HCT116 (cell line): ENCODE results near the gene FAM210B. TPM values are rescaled to one million over a fixed set of nuclear protein-coding genes. Genes with fewer than 3 reads are reported as not detected.

Experiments used
- ATAC-seq: fragments of 200-7000 bp; cut with Tn5 transposase; 2 replicates; pipeline ENCODE4 v1.9.1; 2020; ENCODE audit warnings: mild to moderate bottlenecking, moderate library complexity
- BruUV-seq: library from RNA; stranded (reverse); fragments of 400-500 nt; replicated peaks from 2 replicates; lab custom pipeline; 2021; lab: Mats Ljungman, UMichigan
- CTCF ChIA-PET: fragments of 300-600 bp; sonication (Branson Sonifier 250); formaldehyde crosslinking; loops from one replicate; lab custom pipeline; 2021; ENCODE audit warnings: antibody characterized with exemption; lab: Charles Lee
- POLR2A ChIA-PET: fragments of 300-600, 350-600 bp; sonication (Branson Sonifier 250); formaldehyde crosslinking; loops from one replicate; lab custom pipeline; 2021; ENCODE audit warnings: antibody characterized with exemption; lab: Charles Lee
- RAD21 ChIA-PET, 2 experiments: fragments of 300-600 bp; sonication (Branson Sonifier 250); formaldehyde crosslinking; loops; one replicate each; lab custom pipeline; 2023; ENCODE audit warnings: low total read pairs in 2 of 2; ENCODE audit not compliant: uncharacterized antibody in 2 of 2, unreplicated experiment in 2 of 2, low non-redundant PET in 1 of 2; lab: Charles Lee
- DNase-seq: peaks from one replicate; pipeline ENCODE4 v3.0.0-alpha.2; 2010; ENCODE audit warnings: low read depth, low spot score
- H2AFZ ChIP-seq: fragments of 200-600 bp; shearing (Covaris generic), sonication (generic); 2 replicates; pipeline ENCODE4 v1.6.1; 2017; ENCODE audit warnings: low read depth, mixed run types, mixed read lengths, antibody characterized with exemption, low read length; ENCODE audit not compliant: poor library complexity, severe bottlenecking
- H3K27ac ChIP-seq: 2 replicates; pipeline ENCODE4 v1.5.1; 2012; ENCODE audit warnings: low read depth, low read length
- H3K27me3 ChIP-seq: fragments of 200-600 bp; sonication (generic); 2 replicates; pipeline ENCODE4 v1.6.1; 2016; ENCODE audit warnings: mixed run types, low read length, mixed read lengths; ENCODE audit not compliant: insufficient read depth
- H3K36me3 ChIP-seq, 2 experiments: fragments of 200-500 bp in 1 of 2; fragments of 200-600 bp in 1 of 2; sonication (Bioruptor generic) in 1 of 2; sonication (generic) in 1 of 2; 2 replicates each; pipeline versions ENCODE4 v1.5.1 to v1.6.1; 2014 to 2016; ENCODE audit warnings: low read length in 2 of 2, inconsistent platforms in 1 of 2, mixed read lengths in 1 of 2, mixed run types in 1 of 2; ENCODE audit not compliant: insufficient read depth in 2 of 2, control insufficient read depth in 1 of 2
- H3K4me1 ChIP-seq, 2 experiments: fragments of 200-600 bp in 1 of 2; sonication (generic) in 1 of 2; 2 replicates each; pipeline versions ENCODE4 v1.5.1 to v1.6.1; 2012 to 2017; ENCODE audit warnings: low read length in 2 of 2, inconsistent platforms in 1 of 2, mild to moderate bottlenecking in 1 of 2, mixed read lengths in 1 of 2, mixed run types in 1 of 2, moderate library complexity in 1 of 2; ENCODE audit not compliant: insufficient read depth in 2 of 2, control insufficient read depth in 1 of 2
- H3K4me2 ChIP-seq: fragments of 200-600 bp; sonication (generic); 2 replicates; pipeline ENCODE4 v1.6.1; 2017; ENCODE audit warnings: mixed run types, low read length, mixed read lengths
- H3K4me3 ChIP-seq, 2 experiments: fragments of 200-600 bp in 1 of 2; sonication (generic) in 1 of 2; replicated peaks in 1 of 2; 2 replicates each; pipeline ENCODE4 v1.5.1; 2011 to 2016; ENCODE audit warnings: low read length in 2 of 2, control low read depth in 1 of 2, low read depth in 1 of 2, mild to moderate bottlenecking in 1 of 2, mixed read lengths in 1 of 2, mixed run types in 1 of 2
- H3K79me2 ChIP-seq: fragments of 200-600 bp; sonication (generic); 2 replicates; pipeline ENCODE4 v1.6.1; 2017; ENCODE audit warnings: mild to moderate bottlenecking, mixed run types, low read length, moderate library complexity, mixed read lengths; ENCODE audit not compliant: insufficient read depth
- H3K9ac ChIP-seq: fragments of 200-600 bp; sonication (generic); 2 replicates; pipeline ENCODE4 v1.6.1; 2016; ENCODE audit warnings: low read length, mixed read lengths
- H3K9me2 ChIP-seq: fragments of 200-600 bp; sonication (generic), shearing (Covaris generic); 2 replicates; pipeline ENCODE4 v1.6.1; 2017; ENCODE audit warnings: mixed run types, mild to moderate bottlenecking, moderate library complexity; ENCODE audit not compliant: insufficient read depth
- H3K9me3 ChIP-seq, 2 experiments: fragments of 200-500 bp in 1 of 2; fragments of 200-600 bp in 1 of 2; sonication (Bioruptor generic) in 1 of 2; sonication (generic) in 1 of 2; 2 replicates each; pipeline ENCODE4 v1.6.1; 2014 to 2017; ENCODE audit warnings: low read length in 2 of 2, mixed read lengths in 2 of 2, inconsistent platforms in 1 of 2, low read depth in 1 of 2, mild to moderate bottlenecking in 1 of 2, mixed run types in 1 of 2, moderate library complexity in 1 of 2; ENCODE audit not compliant: control insufficient read depth in 1 of 2, insufficient read depth in 1 of 2
- H4K20me1 ChIP-seq: fragments of 200-600 bp; sonication (generic), shearing (Covaris generic); 2 replicates; pipeline ENCODE4 v1.6.1; 2017; ENCODE audit warnings: mixed run types, mild to moderate bottlenecking, moderate library complexity; ENCODE audit not compliant: insufficient read depth
- CBX3 ChIP-seq: IDR thresholded peaks from 2 replicates; pipeline ENCODE4 v1.6.1; 2012; ENCODE audit warnings: low read depth
- CEBPB ChIP-seq: IDR thresholded peaks from 2 replicates; pipeline ENCODE4 v1.6.1; 2012; ENCODE audit warnings: low read depth
- EGR1 ChIP-seq: IDR thresholded peaks from 2 replicates; pipeline ENCODE4 v1.6.1; 2012; ENCODE audit warnings: low read depth
- EZH2 ChIP-seq: fragments of 200-600 bp; sonication (generic); IDR thresholded peaks from 2 replicates; pipeline ENCODE4 v1.6.1; 2017; ENCODE audit warnings: antibody characterized with exemption, mixed run types
- FOSL1 ChIP-seq: IDR thresholded peaks from 2 replicates; pipeline ENCODE4 v1.6.1; 2012; ENCODE audit warnings: low read depth
- JUND ChIP-seq: IDR thresholded peaks from 2 replicates; pipeline ENCODE4 v1.6.1; 2012
- POLR2A ChIP-seq: IDR thresholded peaks from 2 replicates; pipeline ENCODE4 v1.7.0; 2011; ENCODE audit warnings: borderline replicate concordance; ENCODE audit not compliant: insufficient read depth, insufficient read length; ENCODE audit errors: extremely low read depth
- RAD21 ChIP-seq: IDR thresholded peaks from 2 replicates; pipeline ENCODE4 v1.6.1; 2012; ENCODE audit warnings: low read depth, mild to moderate bottlenecking
- SIN3A ChIP-seq: IDR thresholded peaks from 2 replicates; pipeline ENCODE4 v1.6.1; 2012; ENCODE audit warnings: low read depth
- SP1 ChIP-seq: IDR thresholded peaks from 2 replicates; pipeline ENCODE4 v1.6.1; 2012; ENCODE audit warnings: low read depth
- SRF ChIP-seq: IDR thresholded peaks from 2 replicates; pipeline ENCODE4 v1.6.1; 2012; ENCODE audit warnings: low read depth
- TCF7L2 ChIP-seq: IDR thresholded peaks from 2 replicates; pipeline ENCODE4 v1.7.0; 2011; ENCODE audit warnings: borderline replicate concordance, inconsistent platforms; ENCODE audit not compliant: insufficient read depth, insufficient read length; ENCODE audit errors: extremely low read depth
- YY1 ChIP-seq: IDR thresholded peaks from 2 replicates; pipeline ENCODE4 v1.6.1; 2011; ENCODE audit warnings: low read length, low read depth, moderate library complexity, mild to moderate bottlenecking; ENCODE audit not compliant: insufficient replicate concordance; ENCODE audit errors: extremely low read depth
- ZNF274 ChIP-seq: fragments of 200-500 bp; sonication (Bioruptor generic); IDR thresholded peaks from 2 replicates; pipeline ENCODE4 v1.6.1; 2014; ENCODE audit warnings: mild to moderate bottlenecking, low read depth, low read length, inconsistent platforms
- intact Hi-C: fragments of 100-400 bp; cut with micrococcal nuclease; formaldehyde crosslinking; loops from 2 replicates; pipeline ENCODE4 v1.10.0; 2022
- total RNA-seq: library from RNA; stranded (reverse); gene quantifications from one replicate; pipeline ENCODE4 v1.2.1, GENCODE V29; 2021; ENCODE audit not compliant: unreplicated experiment
- TF ChIP-seq, protein P1 (sequence below), 3 experiments: fragments of 200-600 bp in 1 of 3; sonication (generic) in 1 of 3; IDR thresholded peaks in 2 of 3; conservative IDR thresholded peaks in 1 of 3; 2 replicates each; pipeline ENCODE4 v1.5.1; 2012 to 2017; ENCODE audit warnings: low read depth in 2 of 3, low read length in 2 of 3, antibody characterized with exemption in 1 of 3, borderline replicate concordance in 1 of 3, control low read depth in 1 of 3, mild to moderate bottlenecking in 1 of 3, mixed read lengths in 1 of 3, mixed run types in 1 of 3, moderate library complexity in 1 of 3; ENCODE audit not compliant: insufficient read depth in 1 of 3
- TF ChIP-seq, protein P2 (sequence below): IDR thresholded peaks from 2 replicates; pipeline ENCODE4 v1.6.1; 2012
- TF ChIP-seq, protein P3 (sequence below): IDR thresholded peaks from 2 replicates; pipeline ENCODE4 v1.6.1; 2012; ENCODE audit warnings: low read depth

FAM210B gene
- total RNA-seq, 1 experiment from 2014 or later = 12.0 TPM

DNA sequence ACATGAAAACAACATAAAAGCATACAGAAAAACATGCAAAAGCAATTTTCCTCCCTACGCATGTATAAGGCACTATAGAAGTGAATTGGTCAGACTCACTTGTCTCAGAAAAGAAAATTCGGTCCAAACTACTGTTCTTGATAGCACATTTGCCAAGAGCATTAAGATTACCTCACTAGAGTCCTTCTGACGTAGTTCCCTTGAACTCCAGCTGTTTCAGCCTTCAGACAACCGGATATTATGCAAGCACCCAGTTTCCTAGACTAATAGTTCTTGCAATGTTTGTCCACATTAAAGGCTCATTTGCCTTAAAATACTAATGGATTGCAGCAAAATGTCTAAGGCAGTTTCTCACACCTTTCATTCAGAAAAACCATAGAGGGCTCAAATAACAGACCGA lies 50.7 kb downstream of the FAM210B start:
- CTCF ChIA-PET = no interaction called here
- Histone ChIP-seq H3K79me2 (peaks cover 16% of the 10 kb centered on the region), H3K27me3 (no peaks in the 10 kb centered on the region), H4K20me1 (no peaks in the 10 kb centered on the region), H3K9me3 (no peaks in the 10 kb centered on the region), H3K36me3 (peaks cover 17 to 29% of the 10 kb centered on the region in 2 experiments), H3K9ac (no peak overlapping the region), H3K27ac (no peak overlapping the region), H3K4me3 (no peak overlapping the region), H2AFZ (no peak overlapping the region), H3K4me2 (no peak overlapping the region), H3K4me1 (no peaks in the 10 kb centered on the region), H3K9me2 (no peaks in the 10 kb centered on the region)
- POLR2A ChIA-PET = no interaction called here
- TF ChIP-seq POLR2A = no peak
- TF ChIP-seq EZH2 = no peak
- TF ChIP-seq JUND = no peak
- TF ChIP-seq EGR1 = no peak
- no peak for TF ChIP-seq FOSL1
- TF ChIP-seq TCF7L2 = no peak
- ATAC-seq (no peak), DNase-seq (no peak)
- BruUV-seq = no TSS peak
- RAD21 ChIA-PET = no interaction called here
- intact Hi-C loops = no loop called here

GRCh38 chr20:56409956-56410355 lies 51.2 kb downstream of the FAM210B start:
- ChIA-PET POLR2A (no interaction called here), RAD21 (no interaction called here), CTCF (no interaction called here)
- BruUV-seq = no TSS peak
- TF ChIP-seq FOSL1 = no peak
- TF ChIP-seq, protein P1, sequence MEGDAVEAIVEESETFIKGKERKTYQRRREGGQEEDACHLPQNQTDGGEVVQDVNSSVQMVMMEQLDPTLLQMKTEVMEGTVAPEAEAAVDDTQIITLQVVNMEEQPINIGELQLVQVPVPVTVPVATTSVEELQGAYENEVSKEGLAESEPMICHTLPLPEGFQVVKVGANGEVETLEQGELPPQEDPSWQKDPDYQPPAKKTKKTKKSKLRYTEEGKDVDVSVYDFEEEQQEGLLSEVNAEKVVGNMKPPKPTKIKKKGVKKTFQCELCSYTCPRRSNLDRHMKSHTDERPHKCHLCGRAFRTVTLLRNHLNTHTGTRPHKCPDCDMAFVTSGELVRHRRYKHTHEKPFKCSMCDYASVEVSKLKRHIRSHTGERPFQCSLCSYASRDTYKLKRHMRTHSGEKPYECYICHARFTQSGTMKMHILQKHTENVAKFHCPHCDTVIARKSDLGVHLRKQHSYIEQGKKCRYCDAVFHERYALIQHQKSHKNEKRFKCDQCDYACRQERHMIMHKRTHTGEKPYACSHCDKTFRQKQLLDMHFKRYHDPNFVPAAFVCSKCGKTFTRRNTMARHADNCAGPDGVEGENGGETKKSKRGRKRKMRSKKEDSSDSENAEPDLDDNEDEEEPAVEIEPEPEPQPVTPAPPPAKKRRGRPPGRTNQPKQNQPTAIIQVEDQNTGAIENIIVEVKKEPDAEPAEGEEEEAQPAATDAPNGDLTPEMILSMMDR (IDR thresholded peaks at IDR 0.05 in 2 of 3, conservative IDR thresholded peaks at IDR 0.05 in 1 of 3; ENCODE audit: borderline replicate concordance in 1 of 3, insufficient read depth in 1 of 3, low read depth in 2 of 3, low read length in 2 of 3) = no peak
- TF ChIP-seq SRF = no peak
- TF ChIP-seq, protein P2, sequence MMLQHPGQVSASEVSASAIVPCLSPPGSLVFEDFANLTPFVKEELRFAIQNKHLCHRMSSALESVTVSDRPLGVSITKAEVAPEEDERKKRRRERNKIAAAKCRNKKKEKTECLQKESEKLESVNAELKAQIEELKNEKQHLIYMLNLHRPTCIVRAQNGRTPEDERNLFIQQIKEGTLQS = no peak
- TF ChIP-seq, protein P3, sequence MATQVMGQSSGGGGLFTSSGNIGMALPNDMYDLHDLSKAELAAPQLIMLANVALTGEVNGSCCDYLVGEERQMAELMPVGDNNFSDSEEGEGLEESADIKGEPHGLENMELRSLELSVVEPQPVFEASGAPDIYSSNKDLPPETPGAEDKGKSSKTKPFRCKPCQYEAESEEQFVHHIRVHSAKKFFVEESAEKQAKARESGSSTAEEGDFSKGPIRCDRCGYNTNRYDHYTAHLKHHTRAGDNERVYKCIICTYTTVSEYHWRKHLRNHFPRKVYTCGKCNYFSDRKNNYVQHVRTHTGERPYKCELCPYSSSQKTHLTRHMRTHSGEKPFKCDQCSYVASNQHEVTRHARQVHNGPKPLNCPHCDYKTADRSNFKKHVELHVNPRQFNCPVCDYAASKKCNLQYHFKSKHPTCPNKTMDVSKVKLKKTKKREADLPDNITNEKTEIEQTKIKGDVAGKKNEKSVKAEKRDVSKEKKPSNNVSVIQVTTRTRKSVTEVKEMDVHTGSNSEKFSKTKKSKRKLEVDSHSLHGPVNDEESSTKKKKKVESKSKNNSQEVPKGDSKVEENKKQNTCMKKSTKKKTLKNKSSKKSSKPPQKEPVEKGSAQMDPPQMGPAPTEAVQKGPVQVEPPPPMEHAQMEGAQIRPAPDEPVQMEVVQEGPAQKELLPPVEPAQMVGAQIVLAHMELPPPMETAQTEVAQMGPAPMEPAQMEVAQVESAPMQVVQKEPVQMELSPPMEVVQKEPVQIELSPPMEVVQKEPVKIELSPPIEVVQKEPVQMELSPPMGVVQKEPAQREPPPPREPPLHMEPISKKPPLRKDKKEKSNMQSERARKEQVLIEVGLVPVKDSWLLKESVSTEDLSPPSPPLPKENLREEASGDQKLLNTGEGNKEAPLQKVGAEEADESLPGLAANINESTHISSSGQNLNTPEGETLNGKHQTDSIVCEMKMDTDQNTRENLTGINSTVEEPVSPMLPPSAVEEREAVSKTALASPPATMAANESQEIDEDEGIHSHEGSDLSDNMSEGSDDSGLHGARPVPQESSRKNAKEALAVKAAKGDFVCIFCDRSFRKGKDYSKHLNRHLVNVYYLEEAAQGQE = no peak
- no peak for TF ChIP-seq EGR1
- TF ChIP-seq SP1 = no peak
- no peak for TF ChIP-seq CEBPB
- TF ChIP-seq YY1 = no peak
- no peak for TF ChIP-seq RAD21
- no peak for TF ChIP-seq CBX3
- no peak for TF ChIP-seq POLR2A
- no peak for TF ChIP-seq ZNF274
- no peak for TF ChIP-seq SIN3A
- ATAC-seq (no peak), DNase-seq (no peak)
- Histone ChIP-seq H3K36me3 (peaks cover 17 to 29% of the 10 kb centered on the region in 2 experiments), H3K27me3 (no peaks in the 10 kb centered on the region), H3K9me3 (no peaks in the 10 kb centered on the region), H3K4me3 (no peak overlapping the region), H2AFZ (no peak overlapping the region), H3K79me2 (peaks cover 13% of the 10 kb centered on the region), H4K20me1 (no peaks in the 10 kb centered on the region), H3K4me1 (no peaks in the 10 kb centered on the region), H3K9me2 (no peaks in the 10 kb centered on the region), H3K9ac (no peak overlapping the region), H3K4me2 (no peak overlapping the region), H3K27ac (no peak overlapping the region)
- intact Hi-C loops = no loop called here
